Measurements from ENCODE around the gene BACH2. TPM values are rescaled to one million over a fixed set of nuclear protein-coding genes. Genes with fewer than 3 reads are reported as not detected.

The BACH2 gene
- total and polyA plus RNA-seq, 10 of the 15 experiments (the other 5 are each of a cell fraction or from before 2014, with no cell fraction given), result 0.03 to 0.28 (median 0.04) TPM; not detected in 3

DNA sequence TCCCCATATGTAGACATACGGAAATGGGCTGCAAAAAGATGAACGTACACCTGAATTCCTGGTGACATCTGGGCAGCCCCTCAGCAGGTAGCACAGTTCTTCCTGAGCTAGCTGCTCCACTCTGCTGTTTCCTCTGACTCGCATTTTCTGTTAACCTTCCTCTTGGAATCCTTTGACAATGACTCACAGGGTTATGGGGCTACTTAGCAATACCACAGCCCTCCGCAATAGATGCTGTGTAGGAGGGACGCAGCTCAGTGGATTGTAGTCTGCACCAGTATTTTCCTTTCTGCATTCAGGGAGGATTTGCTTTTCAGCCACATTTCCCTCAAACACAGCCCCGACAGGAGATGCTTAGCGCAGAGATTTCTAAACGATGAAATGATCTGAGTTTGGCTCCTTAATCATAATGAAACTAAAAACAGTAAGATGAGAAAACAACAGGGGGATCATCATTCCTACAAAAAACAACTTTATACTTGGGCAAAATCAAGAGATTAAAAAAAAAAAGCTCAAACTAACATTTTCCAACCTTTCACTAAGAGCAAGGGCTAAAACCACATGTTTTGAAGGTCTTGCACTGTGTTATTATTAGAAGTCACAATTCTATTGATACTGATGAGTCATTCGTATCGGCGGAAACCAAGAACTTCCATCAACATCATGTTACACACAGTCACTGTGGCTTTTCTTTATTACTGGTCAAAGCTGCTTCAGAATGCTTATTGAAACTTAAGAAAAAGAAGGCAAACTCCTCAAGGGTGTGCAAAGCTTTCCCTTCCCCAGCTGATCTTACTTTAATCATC lies 12.2 kb downstream of the BACH2 start (continued):
- TF ChIP-seq, protein P1, sequence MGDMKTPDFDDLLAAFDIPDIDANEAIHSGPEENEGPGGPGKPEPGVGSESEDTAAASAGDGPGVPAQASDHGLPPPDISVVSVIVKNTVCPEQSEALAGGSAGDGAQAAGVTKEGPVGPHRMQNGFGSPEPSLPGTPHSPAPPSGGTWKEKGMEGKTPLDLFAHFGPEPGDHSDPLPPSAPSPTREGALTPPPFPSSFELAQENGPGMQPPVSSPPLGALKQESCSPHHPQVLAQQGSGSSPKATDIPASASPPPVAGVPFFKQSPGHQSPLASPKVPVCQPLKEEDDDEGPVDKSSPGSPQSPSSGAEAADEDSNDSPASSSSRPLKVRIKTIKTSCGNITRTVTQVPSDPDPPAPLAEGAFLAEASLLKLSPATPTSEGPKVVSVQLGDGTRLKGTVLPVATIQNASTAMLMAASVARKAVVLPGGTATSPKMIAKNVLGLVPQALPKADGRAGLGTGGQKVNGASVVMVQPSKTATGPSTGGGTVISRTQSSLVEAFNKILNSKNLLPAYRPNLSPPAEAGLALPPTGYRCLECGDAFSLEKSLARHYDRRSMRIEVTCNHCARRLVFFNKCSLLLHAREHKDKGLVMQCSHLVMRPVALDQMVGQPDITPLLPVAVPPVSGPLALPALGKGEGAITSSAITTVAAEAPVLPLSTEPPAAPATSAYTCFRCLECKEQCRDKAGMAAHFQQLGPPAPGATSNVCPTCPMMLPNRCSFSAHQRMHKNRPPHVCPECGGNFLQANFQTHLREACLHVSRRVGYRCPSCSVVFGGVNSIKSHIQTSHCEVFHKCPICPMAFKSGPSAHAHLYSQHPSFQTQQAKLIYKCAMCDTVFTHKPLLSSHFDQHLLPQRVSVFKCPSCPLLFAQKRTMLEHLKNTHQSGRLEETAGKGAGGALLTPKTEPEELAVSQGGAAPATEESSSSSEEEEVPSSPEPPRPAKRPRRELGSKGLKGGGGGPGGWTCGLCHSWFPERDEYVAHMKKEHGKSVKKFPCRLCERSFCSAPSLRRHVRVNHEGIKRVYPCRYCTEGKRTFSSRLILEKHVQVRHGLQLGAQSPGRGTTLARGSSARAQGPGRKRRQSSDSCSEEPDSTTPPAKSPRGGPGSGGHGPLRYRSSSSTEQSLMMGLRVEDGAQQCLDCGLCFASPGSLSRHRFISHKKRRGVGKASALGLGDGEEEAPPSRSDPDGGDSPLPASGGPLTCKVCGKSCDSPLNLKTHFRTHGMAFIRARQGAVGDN (IDR thresholded peaks at IDR 0.05), result no peak
- no peak for TF ChIP-seq NBN (IDR thresholded peaks at IDR 0.05)
- peak; percentile 94 for TF ChIP-seq ZNF217 (IDR thresholded peaks at IDR 0.05)
- TF ChIP-seq BACH1 (IDR thresholded peaks at IDR 0.05; ENCODE audit: borderline replicate concordance), result peak; percentile 65; the same call in 1 of the 2 replicates
- TF ChIP-seq CBX5 (IDR thresholded peaks at IDR 0.05; ENCODE audit: low read depth), result no peak
- TF ChIP-seq, protein P2, sequence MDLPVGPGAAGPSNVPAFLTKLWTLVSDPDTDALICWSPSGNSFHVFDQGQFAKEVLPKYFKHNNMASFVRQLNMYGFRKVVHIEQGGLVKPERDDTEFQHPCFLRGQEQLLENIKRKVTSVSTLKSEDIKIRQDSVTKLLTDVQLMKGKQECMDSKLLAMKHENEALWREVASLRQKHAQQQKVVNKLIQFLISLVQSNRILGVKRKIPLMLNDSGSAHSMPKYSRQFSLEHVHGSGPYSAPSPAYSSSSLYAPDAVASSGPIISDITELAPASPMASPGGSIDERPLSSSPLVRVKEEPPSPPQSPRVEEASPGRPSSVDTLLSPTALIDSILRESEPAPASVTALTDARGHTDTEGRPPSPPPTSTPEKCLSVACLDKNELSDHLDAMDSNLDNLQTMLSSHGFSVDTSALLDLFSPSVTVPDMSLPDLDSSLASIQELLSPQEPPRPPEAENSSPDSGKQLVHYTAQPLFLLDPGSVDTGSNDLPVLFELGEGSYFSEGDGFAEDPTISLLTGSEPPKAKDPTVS (IDR thresholded peaks at IDR 0.05; ENCODE audit: low read depth, low read length), result no peak
- no peak for TF ChIP-seq E2F4 (IDR thresholded peaks at IDR 0.05; ENCODE audit: low read depth, low read length)
- peak; percentile 90 for TF ChIP-seq FOXM1 (IDR thresholded peaks at IDR 0.05; ENCODE audit: low read depth, low read length)
- TF ChIP-seq IRF4 (IDR thresholded peaks at IDR 0.05; ENCODE audit: low read depth, low read length), result peak; percentile 72
- peak; percentile 65 for TF ChIP-seq IKZF1 (conservative IDR thresholded peaks at IDR 0.05)
- TF ChIP-seq ESRRA (IDR thresholded peaks at IDR 0.05; ENCODE audit: low read length), result no peak
- TF ChIP-seq ZNF384 (IDR thresholded peaks at IDR 0.05; ENCODE audit: borderline replicate concordance, low read depth, low read length), result 0 out of 2 replicates have a peak, but pooled peaks have one; percentile 36
- peak; percentile 59; the same call in 1 of the 2 replicates for TF ChIP-seq CREB1 (IDR thresholded peaks at IDR 0.05; ENCODE audit: low read depth)
- no peak for TF ChIP-seq SMAD1 (IDR thresholded peaks at IDR 0.05; ENCODE audit: low read depth, partially characterized antibody)
- TF ChIP-seq, protein P3, sequence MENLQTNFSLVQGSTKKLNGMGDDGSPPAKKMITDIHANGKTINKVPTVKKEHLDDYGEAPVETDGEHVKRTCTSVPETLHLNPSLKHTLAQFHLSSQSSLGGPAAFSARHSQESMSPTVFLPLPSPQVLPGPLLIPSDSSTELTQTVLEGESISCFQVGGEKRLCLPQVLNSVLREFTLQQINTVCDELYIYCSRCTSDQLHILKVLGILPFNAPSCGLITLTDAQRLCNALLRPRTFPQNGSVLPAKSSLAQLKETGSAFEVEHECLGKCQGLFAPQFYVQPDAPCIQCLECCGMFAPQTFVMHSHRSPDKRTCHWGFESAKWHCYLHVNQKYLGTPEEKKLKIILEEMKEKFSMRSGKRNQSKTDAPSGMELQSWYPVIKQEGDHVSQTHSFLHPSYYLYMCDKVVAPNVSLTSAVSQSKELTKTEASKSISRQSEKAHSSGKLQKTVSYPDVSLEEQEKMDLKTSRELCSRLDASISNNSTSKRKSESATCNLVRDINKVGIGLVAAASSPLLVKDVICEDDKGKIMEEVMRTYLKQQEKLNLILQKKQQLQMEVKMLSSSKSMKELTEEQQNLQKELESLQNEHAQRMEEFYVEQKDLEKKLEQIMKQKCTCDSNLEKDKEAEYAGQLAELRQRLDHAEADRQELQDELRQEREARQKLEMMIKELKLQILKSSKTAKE (IDR thresholded peaks at IDR 0.05; ENCODE audit: low read depth, poor library complexity, severe bottlenecking), result peak; percentile 81
- peak; percentile 80 for TF ChIP-seq CREM (IDR thresholded peaks at IDR 0.05; ENCODE audit: low read depth)
- no peak for TF ChIP-seq PKNOX1 (IDR thresholded peaks at IDR 0.05)
- no peak for TF ChIP-seq SMC3 (IDR thresholded peaks at IDR 0.05; ENCODE audit: borderline replicate concordance, low read length)
